GM12873 (cell line): ENCODE results near the gene MROH2A.

Source experiments
- TF ChIP-seq, protein P1 (sequence below): IDR thresholded peaks from 2 replicates; pipeline ENCODE4 v1.5.1; 2012; ENCODE audit warnings: low read depth, mild to moderate bottlenecking, moderate library complexity, low read length, control low read depth; ENCODE audit not compliant: insufficient read depth; ENCODE audit errors: missing control alignments

MROH2A gene

GRCh38 chr2:233815861-233816260 is 37.7 kb downstream of the MROH2A start:
- TF ChIP-seq, protein P1, sequence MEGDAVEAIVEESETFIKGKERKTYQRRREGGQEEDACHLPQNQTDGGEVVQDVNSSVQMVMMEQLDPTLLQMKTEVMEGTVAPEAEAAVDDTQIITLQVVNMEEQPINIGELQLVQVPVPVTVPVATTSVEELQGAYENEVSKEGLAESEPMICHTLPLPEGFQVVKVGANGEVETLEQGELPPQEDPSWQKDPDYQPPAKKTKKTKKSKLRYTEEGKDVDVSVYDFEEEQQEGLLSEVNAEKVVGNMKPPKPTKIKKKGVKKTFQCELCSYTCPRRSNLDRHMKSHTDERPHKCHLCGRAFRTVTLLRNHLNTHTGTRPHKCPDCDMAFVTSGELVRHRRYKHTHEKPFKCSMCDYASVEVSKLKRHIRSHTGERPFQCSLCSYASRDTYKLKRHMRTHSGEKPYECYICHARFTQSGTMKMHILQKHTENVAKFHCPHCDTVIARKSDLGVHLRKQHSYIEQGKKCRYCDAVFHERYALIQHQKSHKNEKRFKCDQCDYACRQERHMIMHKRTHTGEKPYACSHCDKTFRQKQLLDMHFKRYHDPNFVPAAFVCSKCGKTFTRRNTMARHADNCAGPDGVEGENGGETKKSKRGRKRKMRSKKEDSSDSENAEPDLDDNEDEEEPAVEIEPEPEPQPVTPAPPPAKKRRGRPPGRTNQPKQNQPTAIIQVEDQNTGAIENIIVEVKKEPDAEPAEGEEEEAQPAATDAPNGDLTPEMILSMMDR = no peak

DNA sequence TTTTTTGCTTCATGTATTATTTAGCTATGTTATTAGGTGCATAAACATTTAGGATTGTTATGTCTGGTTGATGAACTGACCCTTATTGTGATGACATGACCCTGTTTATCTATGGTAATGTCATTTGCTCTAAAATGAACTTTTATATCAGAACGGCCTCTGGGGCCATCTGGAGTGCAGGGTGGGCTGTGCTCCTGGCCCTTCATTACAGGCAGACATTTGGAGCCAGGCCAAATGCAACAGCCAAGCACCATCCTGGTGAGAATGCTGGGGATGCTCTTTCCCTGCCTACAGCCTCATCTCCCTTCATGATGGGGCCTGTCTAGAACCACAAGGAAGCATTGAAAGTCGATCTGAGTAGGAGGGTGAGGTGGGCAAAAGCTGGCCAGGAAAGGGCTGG is 38.2 kb downstream of the MROH2A start:
- TF ChIP-seq, protein P1 = no peak

GRCh38 chr2:233816771-233817170 is 38.6 kb downstream of the MROH2A start:
- TF ChIP-seq, protein P1 = no peak

DNA sequence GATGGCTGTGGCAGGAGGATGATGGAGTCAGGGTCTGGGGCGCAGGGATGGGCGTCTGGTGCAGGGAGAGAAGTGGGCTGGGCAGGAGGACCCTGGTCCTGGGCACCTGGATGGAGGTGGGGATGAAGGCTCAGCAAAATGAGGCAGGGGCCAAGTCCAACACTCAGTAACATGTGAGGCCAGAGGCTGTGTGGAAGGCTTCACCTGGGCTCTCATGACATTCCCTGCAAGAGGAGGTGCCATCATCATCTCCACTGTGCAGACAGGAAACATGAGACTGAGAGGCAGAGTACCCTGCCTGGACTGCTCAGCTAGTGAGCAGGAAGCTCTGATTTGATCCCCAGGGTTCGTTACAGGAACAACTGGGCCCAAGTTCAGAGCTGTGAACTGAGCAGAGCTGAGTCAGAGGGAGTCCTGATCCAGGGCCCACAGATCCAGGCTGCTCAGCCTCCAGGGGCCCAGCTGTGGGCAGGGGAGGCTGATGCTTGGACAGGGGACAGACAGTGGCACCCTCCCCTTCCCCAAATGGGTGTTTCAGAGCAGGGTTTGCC is 39.3 kb downstream of the MROH2A start:
- TF ChIP-seq, protein P1 = no peak

DNA sequence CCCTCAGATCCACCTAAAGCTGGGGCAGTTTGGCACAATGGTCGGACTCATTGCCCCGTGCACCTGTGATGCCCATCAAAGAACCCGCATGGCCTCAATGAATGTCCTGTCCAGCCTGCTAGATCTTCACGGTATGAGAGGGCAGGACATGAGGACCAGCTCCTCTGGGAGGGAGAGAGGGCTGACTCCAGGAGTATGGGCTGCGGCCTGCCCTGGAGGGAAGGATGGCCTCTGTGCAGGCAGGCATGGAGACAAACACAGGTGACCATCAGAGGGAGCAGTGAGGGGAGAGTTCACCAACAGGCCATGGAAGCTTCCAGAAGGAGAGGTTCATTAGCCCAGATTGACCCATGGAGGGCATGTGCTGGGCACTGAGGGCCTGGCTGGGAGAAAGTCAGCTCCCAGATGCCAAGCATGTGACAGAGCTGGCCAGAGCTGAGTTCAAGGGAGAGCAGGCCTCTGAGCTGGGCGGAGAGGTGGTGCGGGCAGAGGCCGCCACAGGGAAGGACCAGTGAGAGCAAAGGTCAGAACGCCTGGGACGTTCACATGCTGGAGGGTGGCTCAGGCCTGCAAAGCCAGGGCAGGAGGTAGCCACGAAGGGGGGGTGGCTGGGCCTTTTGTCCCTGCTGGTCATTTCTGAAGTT is 40.0 kb downstream of the MROH2A start:
- TF ChIP-seq, protein P1 = no peak

GRCh38 chr2:233818639-233819621 is 40.8 kb downstream of the MROH2A start:
- TF ChIP-seq, protein P1 = no peak

DNA sequence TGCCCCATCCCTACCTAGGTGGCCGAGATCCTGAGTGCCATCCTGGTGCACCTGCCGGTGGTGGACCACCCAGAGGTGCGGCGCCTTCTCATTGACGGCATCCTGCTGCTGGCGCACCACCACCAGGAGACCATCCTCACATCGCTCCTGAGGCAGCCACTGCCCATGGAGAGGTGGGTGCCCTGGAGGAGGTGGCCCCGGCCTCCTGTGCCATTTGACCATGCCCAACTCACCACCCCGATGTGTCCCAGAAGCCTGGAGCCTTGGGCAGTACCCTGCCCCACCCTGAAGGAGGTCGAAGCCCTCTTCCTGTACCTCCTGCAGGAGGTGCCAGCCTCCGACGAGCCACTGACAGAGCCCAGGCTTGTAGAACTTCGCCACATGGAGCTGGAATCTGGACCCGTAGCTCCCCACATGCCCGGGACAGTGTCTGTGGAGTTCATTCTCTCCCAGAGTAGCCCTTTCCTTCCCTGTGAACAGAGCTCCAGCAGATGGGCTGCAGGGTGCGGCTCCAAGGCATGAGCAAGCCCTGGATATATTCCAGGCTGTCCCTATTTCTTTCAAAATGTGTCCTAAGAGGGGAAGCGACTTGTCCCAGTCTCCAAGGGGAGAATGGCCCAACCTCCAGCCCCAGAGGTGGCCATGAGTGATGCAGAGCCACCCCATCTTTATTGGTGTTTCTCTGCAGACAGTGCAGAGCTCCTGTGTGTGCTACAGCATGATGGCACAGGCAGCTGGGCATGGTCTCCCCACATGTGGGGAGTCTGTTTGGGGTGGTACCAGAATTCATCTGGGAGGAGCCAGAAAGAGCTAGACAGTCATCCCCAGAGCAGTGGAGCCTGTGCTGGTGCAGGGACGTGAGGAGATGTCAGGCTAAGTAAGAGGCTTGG is 42.0 kb downstream of the MROH2A start:
- TF ChIP-seq, protein P1 = no peak
